ENCODE data around the gene QSOX1.

Gene QSOX1

DNA sequence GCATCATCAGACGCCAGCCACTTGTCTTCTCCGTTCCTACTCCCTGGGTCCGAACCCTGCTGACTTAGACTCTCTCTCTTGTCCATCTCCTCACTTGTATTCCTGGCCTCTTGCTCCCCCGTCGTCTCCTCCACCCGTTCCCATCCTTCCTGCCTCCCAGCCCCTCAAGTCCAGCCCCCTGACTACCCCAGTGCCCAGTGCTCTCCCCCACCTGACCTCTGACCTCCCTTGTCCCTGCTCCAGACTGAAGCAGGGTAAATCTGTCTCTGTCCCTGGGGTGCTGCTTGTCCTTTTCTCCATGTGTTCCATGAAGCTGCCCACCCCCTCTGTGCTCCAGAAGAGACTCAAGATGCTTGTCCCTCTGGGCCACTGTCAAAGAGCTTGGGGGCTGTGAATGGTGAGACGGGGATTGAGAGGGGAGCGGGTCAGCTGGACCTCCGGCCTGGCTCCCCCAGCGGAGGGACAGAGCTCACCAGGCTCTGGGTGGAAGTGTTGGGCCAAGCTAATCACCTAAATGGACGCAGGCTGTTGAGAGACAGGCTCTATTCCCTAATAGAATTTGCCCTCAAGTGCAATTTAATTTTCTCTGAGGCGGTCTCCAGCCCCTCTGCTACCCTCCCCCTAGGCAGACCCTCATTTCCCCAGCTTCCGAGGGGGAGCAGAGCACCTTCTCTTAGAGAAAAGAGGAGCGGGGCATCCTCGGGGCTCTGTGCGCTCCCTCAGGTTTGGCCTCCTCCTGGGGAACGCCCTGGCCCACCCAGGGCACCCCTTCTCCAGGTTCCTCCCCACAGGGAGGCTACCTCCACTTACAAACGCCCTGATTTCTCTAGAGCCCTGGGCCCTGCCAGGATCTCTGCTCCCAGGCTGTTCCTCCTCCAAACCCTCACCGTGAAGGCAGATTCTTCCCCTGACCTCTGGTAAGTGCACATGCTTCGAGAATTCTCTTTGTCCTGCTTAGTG lies 64.4 kb downstream of the QSOX1 start:
- no peak for DNase-seq

DNA sequence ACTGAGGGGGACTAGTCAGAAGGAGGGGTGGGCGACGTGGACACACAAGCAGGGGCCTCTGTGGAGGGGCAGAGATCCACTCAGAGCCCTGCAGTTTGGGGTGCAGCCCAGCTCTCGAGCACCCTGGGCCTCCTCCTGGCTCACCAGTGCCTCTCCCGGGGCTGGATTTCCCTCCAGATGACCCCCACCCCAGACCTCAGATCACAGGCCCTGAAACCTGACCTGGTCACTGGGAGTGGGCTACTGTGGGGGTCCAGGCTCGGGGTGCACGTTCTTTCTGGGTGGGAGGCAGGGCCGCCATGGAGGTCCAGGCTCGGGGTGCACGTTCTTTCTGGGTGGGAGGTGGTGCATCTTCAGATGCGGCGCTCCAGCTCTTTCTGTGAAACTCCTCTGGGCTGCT lies 65.1 kb downstream of the QSOX1 start:
- DNase-seq: no peak

DNA sequence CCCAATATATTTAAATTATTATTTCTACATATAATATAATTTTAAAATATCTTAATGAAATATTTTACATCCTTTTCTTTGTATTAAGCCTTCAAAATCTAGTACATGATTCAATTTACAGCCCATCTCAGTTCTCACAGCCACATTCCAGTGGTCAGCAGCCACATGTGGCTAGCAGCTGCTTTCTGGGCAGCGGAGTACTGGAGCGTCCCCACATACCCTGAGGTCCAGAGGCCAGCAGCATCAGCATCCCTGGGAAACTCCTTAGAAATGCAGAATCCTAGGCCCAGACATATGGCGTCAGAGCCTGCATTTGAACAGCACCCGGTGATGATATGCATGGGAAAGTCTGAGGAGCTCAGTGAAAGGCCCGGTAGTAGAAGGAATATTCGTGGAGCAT lies 66.8 kb downstream of the QSOX1 start:
- DNase-seq: no peak

DNA sequence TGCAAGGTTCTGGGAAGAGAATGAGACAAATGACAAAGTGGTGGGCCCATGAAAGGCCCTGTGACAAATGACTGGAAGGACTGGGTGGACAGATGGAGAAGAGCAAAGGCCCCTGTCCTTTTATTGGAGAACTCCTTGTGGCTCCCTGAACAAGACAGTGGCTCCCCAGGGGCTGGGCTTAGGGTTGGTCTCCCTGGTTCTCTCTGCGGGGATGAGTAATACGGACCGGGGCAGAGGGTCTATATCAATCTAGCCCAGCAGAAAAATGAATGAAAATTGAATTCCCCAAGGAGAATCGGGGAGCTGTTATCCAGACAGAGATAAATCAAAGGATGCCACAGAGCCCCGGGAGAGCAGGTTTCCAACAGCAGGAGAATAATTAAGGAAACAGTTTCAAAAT lies 70.2 kb downstream of the QSOX1 start:
- DNase-seq: no peak

DNA sequence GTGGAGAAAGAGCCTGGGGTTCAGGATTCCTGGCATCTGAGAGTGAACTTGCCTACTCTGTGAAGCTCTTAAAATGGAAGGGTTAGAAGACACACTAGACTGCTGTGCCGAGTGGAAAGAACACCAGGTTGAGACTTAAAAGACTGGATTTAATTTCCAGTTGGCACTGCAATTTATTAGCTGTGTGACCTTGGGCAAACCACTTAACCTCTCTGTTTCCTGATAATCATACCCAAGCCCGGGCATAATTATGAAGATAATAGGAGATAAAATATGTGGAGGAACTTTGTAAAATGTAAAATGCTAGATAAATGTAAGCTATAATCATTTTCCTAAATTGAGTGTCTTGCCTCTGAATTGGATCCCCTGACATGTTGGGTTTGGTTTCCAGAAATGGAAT lies 70.7 kb downstream of the QSOX1 start:
- no peak for DNase-seq

DNA sequence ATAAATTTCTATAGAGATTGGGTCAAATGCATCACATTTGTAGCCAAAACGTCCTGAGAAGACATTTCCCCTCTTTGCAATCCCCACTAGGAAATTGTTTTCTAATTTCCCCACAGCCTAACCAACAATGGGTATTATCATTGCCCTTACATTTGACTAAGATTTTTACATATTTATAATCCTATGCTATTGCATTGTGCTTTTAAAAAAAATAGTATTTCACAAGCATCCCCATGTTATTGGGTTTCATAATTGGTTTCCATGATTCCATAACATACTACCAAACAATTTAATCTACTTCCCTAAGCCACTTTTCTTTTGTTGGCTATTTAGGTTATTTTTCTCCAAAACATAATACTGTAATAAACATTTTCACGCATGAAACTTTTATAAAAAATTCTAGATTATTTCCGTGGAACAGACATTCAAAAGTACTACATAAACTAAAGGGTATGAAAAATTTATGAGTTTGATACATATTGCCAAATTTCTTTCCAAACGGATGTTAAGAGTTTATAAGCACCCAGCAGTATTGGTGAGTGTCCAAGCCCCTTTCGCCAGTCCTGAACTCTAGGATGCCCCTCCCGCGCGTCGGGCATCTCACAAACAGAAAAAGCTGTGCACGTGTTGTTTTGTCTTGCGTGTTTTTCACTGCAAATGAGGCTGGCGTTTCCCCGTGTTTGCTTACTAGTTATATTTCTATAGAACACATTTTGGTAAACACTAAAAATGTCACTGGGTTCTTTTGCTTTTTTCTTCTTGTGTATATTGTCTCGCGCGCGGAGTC lies 73.4 kb downstream of the QSOX1 start:
- DNase-seq: no peak

DNA sequence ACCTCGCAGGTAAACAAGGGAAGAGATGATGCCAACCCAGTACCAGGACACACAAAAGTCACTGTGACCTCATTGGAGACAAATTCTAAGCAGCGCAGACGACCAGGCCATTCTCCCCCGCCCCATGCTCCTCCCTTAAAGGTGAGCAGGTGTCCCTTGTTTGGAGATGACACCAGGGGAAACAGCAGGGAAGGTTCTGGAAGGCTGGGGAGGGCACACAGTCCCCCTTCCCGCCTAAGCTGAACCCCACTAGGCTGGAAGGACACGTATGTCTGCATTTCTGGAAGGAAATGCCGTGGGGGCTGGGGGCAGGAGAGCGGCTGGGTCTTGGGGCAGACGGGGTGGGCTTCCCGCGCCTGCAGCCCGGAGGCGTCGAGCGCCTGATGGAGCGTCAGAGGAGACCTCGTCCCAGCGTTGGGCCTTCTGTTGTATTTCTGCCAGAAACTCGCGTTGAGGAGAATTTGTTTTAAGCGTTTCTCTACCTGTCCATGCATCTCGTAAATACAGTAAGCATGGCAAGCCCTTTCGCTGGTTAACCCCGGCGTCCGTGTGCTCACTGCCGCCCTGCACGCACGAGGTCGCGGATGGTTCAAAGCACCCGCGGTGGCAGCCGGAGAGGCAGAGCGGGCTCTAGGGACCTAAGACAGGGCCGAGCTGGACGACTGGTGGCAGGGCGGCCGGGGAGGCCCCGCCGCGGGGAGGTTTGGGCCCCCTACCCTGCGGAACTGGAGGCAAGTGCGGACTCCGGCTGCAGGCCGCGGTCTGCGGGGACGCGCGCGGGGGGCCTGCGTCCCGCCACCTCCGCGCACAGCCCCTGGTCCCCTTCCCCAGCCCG lies 74.2 kb downstream of the QSOX1 start:
- DNase-seq: no peak

DNA sequence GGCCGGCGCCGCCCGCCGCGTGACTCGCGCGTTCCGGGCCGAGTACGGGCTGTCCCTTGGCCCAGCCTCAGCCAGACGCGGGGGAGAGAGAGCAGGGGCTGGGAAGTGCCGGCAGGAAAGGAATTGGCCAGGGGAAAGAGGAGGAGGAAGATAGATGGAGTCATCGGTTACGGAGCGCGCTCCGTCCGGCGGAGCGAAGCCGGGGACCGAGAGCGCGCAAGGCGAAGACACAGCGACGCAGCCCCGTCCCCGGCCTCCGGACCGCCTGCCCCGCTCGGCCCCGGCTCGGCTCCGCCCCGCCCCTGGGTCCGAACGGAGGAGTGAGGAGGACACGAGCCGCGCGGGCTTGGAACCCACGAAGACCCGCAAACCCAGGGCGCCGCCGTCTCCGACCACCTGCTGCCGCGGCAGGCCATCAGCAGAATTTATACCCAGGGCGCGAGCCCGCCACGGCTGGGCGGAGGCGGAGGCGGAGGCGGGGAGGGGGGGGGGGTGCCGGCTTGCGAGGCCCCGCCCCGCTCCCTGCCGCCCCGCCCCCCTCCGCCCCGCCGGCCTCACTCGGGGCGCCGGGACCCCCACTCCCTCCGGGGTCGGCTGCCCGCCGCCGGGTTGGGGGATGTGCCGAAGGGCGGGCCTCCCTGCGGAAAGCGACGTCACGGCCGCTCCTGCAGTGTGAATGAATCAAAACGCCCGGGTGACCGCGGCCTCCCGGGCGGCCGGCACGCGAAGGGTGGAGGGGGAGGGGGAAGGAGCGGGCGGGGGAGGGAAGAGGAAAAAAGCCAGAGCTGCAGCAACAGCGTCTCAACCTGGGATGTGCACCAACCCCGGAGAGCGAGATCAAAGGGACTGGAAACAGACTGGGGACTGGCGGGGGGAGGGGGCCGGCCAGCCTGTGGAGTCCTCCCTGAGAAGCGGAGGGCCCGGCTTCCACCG lies 75.1 kb downstream of the QSOX1 start, which contains the start of gene LHX4:
TSS of gene LHX4 (plus strand) at position 782 of the 933 bp plus-strand sequence. CDS start 266 bp downstream, outside the sequence.
- peak; percentile 41 for DNase-seq

DNA sequence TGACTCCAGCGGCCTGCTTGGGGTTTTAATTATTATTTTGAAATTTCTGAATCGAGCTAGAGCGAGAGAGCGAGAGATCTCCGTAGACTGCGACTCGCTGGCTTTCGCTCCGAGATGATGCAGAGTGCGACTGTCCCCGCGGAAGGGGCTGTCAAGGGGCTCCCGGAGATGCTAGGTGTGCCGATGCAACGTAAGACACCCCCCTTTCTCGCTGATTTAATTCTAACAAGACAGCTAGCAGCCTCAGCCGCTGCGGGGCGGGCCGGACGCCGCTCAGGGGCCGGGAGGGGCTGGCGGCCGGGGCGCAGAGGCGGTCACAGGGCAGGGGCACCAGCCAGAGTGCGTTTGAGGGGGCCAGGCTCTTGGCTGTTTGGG lies 75.7 kb downstream of the QSOX1 start:
- DNase-seq: no peak

DNA sequence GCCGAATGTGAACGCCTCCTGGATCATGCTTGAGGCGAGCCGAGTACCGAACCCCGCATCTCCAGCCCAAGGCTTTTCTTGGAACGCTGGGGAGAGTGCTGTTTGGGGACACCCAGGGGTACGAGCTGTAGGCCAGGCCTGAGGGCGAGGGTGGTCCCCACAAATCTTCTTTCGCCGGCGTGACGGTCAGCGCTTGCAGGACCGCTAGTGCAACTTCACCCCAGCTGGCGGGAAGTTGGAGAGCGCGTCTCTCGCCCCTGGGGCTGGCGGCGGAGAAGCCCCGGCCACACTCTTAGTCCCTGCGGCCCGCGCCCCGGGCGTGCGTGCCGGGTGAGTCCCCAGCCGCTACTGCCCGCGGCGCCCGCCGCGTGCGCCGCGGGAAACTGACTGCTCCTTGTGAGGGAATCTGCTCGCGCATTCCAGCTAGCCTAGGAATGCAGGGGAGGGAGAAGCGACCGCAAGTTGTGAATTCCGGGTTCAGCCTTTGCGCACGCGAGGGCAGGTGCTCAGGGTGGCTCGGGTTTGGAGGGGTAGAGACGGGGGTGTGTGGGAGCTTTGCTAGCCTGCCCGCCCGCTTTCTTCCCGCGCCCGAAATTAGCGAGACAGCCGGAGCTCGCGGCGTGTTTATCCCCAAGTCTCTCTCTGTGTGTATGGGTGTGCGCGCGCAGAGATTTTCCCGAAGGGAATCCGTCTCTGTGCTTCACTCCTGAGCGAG lies 76.3 kb downstream of the QSOX1 start:
- DNase-seq: no peak

DNA sequence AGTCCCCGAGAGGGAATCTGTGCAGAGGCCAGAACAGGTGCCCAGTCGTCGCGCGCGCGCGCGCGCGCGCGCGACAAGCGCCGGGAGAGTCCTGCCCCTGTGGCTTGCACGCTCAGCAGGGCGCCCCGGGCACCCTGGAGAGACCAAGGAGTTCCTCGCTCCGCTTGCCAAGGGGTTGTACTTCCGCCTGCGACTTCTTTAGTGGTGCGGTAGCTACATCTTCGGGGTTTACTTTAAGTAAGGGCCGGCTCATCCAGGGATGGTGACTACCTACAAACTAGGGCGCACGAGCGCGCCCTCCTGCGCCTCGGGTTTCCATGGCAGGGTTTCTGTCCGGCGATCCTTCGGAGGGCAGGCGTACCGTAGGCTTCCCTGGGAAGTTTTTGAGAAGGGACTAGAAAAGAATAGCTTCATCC lies 76.8 kb downstream of the QSOX1 start:
- DNase-seq: no peak

DNA sequence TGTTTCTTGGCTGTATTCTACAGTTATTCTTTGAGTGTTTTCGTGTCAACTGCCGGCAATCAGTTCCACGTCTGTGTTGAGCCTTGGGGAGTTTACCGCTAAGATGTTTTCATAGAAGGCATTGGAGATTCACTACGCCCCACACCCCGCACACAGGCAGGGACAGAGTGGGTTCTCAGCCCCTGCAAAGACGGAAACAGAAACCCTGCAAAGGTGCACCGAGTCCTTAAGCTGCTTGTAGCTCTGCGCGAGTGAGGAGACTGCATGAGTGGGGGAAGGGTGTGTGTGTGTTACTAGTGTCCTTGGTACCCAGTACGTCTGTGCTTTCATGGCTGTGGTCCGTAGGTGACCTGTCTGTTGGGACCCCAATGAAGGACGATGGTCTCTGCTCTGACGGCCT lies 77.3 kb downstream of the QSOX1 start:
- DNase-seq: no peak

DNA sequence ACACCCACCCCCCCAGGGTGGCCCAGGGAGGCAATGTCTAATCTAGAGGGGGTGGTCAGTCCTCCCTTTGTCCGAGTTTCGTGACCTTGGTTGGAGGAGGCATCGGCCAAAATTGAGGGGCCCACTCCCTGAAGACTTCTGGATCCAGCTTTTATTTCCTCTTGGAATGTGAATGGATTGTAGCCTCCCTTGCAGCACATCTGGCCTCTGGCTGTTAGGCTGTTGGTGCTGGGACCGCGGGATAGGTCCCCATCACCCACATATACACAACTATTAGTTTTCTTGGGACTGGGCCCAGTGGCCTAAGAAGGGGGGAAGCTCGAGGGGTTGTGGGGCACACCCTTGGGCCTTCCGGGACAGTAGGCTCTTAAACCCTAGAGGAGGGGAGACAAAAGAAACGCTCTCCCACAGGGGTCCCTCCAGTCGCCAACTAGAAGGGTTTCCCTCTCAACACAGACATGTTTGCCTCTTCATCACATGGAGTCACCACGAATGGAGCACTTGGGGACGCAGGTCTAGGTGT lies 77.9 kb downstream of the QSOX1 start:
- no peak for DNase-seq

DNA sequence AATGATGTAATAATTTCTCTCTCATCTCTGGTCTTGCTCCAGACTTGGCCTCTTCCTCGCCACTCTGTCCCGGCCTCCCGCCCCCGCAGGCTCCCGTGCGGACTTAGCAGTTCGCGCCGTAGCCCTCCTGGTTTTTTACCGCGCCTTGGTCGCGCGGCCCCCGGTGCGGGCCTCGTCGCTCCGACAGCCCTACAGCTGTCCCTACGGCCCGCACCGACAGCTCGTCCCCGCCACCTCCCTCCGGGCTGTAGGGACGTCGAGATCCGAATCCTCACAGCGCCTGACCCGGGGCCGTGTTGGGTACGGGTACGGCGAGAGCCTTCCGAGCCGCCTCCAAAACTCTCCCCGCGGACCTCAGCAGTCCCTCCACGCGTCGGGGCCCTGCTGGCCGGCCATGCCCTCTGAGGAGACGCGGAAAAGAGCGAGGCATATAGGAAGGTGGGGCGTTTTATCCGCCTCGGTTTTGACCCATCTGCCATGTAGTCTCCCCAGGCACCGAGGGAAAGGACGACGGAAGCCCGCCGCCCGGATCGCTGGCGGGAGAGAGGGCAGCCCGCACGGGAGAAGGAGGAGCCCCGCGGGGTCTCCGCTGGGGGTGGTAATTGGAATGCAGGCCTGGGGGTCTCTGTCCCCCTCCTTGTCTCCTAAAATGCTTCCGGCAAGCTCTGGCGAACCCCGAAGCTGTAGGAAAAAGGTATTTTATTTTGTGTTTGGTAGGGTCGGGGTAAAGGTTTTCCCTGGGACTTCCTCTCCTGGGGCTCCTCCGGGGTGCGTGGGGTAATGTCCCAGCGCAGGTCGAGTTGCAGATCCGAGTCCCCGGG lies 78.7 kb downstream of the QSOX1 start:
- DNase-seq: no peak

DNA sequence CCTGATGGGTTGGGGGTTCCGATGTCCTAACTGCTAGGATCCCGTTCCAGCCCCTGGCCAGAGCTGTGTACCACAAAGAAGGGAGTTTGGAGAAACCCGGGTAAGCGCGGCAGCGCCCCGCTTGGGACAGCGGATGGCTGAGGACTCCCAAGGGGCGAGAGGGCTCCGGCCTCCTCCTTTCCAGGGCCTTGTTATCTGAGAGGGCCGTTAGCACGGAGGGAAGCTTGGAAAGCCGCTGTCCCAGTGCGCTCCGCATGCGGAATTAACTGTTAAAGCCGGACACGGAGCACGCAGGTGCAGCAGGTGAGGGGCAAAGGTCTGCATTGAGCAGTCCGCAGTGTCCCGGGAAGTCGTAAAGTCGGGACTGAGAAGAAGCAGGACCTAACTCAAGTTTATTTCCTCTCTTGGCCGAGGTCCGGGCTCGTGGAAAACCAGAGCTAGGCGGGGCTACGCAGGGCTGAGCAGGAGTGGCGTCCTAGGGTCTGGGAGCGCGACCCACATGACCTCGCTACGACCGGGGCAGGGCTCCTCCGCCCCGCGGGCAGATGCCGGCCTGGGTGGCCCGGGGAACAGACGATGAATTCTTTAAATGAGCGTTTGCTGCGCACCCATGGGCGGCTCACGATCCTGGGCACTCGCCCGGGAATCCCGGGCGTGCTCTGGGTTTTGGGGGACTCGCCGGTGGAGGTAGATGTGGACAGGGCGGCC lies 79.9 kb downstream of the QSOX1 start:
- DNase-seq: no peak

DNA sequence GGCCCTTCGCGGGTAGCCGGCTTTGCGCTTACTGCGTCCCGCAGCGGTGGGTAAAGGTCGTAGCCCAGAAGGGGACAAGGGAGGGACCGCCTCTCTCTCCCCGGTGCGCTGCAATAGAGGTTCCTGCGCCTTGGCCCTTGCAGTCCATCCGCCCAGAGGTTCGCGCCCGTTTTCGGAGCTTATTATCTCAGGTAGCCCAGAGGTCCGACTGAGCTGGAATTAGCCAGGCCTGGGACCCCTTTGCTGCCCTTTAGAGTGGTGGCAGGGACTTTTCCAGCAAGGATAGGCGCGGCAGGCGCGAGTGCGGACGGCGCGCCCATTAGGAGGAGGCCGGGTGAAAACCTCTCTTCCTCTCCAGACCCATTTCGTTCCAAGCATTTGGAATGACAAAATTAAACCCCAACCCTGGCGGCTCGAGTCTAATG lies 80.4 kb downstream of the QSOX1 start:
- DNase-seq: no peak

DNA sequence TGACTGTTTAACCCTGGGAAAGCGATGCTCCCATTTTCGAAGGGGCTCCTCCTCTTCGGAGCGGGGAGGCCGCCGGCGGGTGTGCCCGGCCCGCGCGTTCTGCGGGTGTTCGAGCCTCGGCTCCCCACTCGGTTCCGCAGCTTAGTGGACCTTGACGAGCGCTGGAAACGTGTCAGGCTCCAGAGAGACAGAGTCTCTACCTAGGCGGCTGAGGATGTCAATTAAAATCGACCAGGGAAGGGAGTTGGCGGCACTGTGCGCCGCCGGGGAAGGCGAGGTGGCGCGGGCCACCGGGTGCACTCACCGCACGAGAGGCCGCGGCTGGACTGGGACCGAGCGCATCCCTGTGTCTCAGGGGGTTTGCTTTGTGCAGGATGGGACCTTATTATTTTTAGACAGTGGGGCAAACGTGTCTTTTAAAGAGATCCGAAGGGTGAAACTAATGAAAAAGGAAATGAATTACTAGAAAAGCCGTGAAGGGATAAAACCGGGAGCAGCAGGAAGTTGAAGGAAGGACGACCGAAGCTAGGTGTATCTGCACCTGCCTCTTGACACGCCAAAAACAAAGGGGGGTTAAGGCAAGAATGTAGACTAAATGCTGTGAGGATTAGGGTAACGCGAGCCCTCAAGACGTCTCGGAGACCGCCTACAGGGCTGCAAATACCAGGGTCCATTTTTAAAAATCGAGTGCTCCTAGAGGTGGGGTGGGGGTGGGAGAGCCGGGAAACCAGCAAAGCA lies 81.0 kb downstream of the QSOX1 start:
- DNase-seq: no peak

DNA sequence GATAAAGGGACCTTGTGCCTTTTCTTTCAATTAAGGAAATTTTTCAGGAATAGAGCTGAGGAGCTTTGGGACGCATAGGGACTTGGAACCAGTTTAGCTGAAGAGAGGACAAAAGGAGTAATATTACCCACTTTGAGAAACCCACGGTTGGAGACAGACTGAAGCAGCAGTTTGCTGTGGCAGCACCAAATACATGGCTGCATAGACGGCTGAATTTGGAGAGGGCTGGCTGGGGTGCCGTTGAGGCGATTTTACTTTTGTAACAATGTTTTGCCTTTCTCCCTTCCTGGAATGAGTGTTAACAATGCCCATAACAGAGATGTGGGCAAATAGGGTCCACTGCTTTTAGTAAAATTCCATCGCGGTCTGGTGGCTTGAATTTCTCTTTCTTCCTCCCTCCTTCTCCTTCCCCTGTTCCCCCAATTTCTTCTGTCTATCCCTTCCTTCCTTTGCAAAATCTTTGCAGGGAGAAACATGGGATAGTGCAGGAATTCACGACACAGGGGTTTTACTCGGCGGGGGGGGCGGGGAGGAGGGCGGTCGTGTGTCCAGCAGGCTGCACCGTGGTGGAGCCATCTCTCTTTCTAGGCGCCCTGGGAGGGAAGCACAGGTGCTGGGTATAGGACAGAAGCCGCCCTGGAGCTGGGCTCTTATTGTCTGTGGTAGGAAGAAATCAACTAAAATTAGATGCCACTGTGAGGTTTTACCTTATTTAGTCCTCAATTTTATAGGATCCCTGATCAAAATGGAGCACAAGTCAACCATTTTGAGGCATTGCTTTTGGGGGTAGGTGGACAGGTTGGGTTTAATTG lies 82.2 kb downstream of the QSOX1 start:
- no peak for DNase-seq

All from NCI-H510A treated with DMSO at 0.1 percent for 48 hours (cell line).